Uterus (tissue), 2 donors: ENCODE data around the gene CUL4A.

Source experiments
- POLR2A ChIP-seq, 2 donors: fragments of 450-650 bp; IDR thresholded peaks; one replicate each; pipeline ENCODE4 v1.6.1; 2016; ENCODE audit warnings: antibody characterized with exemption in 2 of 2, mild to moderate bottlenecking in 1 of 2, moderate library complexity in 1 of 2
- TF ChIP-seq, protein P1 (sequence below), 4 experiments: fragments of 200-600 bp in 2 of 4; fragments of 450-650 bp in 2 of 4; sonication (generic) in 2 of 4; IDR thresholded peaks; one replicate each; pipeline ENCODE4 v1.5.1; 2016 to 2019; ENCODE audit warnings: antibody characterized with exemption in 4 of 4, mild to moderate bottlenecking in 2 of 4, moderate library complexity in 1 of 4

DNA sequence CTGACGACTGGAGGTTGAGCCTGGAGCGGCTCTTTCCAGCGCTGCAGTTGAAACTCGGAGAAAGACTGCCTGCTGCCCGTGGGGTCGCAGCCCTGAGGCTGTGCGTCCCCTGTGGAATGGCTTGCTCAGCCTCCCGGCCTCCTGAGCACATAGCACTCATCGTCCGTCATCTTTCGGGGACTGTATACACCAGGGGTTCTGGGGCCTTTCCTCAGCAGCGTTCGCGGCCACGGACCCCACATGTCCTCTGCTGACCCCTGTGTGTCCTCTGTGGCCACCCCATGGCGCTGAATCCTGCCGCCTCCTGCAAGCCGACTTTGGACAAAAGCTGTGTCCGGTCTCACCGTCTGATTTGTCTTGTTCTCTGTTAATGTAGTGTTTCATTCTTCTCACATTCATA, 20.4 kb downstream of the CUL4A start:
- no peak for TF ChIP-seq POLR2A (IDR thresholded peaks at IDR 0.05)
- TF ChIP-seq, protein P1, sequence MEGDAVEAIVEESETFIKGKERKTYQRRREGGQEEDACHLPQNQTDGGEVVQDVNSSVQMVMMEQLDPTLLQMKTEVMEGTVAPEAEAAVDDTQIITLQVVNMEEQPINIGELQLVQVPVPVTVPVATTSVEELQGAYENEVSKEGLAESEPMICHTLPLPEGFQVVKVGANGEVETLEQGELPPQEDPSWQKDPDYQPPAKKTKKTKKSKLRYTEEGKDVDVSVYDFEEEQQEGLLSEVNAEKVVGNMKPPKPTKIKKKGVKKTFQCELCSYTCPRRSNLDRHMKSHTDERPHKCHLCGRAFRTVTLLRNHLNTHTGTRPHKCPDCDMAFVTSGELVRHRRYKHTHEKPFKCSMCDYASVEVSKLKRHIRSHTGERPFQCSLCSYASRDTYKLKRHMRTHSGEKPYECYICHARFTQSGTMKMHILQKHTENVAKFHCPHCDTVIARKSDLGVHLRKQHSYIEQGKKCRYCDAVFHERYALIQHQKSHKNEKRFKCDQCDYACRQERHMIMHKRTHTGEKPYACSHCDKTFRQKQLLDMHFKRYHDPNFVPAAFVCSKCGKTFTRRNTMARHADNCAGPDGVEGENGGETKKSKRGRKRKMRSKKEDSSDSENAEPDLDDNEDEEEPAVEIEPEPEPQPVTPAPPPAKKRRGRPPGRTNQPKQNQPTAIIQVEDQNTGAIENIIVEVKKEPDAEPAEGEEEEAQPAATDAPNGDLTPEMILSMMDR (IDR thresholded peaks at IDR 0.05): no peak
